HEK293 (cell line): ENCODE data around the gene VPS13D.

ENCODE experiments used
- ZNF157 ChIP-seq: fragments of 450-650 bp; formaldehyde crosslinking; IDR thresholded peaks from 2 replicates; pipeline ENCODE4 v1.5.1; 2016; ENCODE audit warnings: missing biosample characterization, missing genetic modification characterization
- ZNF544 ChIP-seq: fragments of 450-650 bp; formaldehyde crosslinking; IDR thresholded peaks from 2 replicates; pipeline ENCODE4 v1.5.0; 2017; ENCODE audit warnings: missing biosample characterization, missing genetic modification characterization
- ZNF626 ChIP-seq: fragments of 450-650 bp; sonication (Bioruptor Pico); formaldehyde crosslinking; IDR thresholded peaks from 2 replicates; pipeline ENCODE4 v1.5.1; 2018; ENCODE audit warnings: missing biosample characterization, missing genetic modification characterization, inconsistent platforms
- TF ChIP-seq, protein P1 (sequence below): fragments of 450-650 bp; formaldehyde crosslinking; IDR thresholded peaks from 2 replicates; pipeline ENCODE4 v1.5.1; 2016; ENCODE audit warnings: missing biosample characterization, missing genetic modification characterization
- TF ChIP-seq, protein P2 (sequence below): fragments of 450-650 bp; formaldehyde crosslinking; IDR thresholded peaks from 2 replicates; pipeline ENCODE4 v1.5.1; 2016; ENCODE audit warnings: missing biosample characterization, missing genetic modification characterization

DNA sequence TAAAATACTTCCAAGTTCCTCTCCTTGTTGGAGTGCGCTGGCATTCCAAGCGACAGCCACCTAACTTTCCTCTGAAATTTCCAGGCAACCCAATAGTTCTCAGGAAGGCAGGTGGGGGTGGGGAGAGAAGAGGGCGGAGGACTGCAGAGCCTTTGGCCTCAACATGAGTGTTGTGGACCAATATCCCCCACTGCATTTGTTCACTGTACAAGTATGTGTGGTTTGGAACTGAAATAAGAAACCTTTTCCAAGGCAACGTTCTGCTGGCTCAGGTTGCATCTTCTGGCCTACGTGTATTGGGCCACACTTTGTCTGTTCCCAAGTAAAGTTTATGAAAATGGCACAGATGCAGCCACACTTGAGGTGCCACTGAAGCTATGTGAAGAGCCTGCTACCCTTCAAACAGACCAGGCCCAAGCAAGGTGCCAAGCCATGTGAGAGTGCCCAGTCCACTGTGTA is 234.8 kb downstream of the VPS13D start:
- TF ChIP-seq ZNF157 (tag by site-specific recombination) (no peak), ZNF626 (tag by site-specific recombination) (no peak), ZNF544 (tag by site-specific recombination) (no peak)
- TF ChIP-seq, protein P1, sequence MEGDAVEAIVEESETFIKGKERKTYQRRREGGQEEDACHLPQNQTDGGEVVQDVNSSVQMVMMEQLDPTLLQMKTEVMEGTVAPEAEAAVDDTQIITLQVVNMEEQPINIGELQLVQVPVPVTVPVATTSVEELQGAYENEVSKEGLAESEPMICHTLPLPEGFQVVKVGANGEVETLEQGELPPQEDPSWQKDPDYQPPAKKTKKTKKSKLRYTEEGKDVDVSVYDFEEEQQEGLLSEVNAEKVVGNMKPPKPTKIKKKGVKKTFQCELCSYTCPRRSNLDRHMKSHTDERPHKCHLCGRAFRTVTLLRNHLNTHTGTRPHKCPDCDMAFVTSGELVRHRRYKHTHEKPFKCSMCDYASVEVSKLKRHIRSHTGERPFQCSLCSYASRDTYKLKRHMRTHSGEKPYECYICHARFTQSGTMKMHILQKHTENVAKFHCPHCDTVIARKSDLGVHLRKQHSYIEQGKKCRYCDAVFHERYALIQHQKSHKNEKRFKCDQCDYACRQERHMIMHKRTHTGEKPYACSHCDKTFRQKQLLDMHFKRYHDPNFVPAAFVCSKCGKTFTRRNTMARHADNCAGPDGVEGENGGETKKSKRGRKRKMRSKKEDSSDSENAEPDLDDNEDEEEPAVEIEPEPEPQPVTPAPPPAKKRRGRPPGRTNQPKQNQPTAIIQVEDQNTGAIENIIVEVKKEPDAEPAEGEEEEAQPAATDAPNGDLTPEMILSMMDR = no peak
- TF ChIP-seq, protein P2, sequence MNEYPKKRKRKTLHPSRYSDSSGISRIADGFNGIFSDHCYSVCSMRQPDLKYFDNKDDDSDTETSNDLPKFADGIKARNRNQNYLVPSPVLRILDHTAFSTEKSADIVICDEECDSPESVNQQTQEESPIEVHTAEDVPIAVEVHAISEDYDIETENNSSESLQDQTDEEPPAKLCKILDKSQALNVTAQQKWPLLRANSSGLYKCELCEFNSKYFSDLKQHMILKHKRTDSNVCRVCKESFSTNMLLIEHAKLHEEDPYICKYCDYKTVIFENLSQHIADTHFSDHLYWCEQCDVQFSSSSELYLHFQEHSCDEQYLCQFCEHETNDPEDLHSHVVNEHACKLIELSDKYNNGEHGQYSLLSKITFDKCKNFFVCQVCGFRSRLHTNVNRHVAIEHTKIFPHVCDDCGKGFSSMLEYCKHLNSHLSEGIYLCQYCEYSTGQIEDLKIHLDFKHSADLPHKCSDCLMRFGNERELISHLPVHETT (tag by site-specific recombination) = no peak
